ENCODE measurements around the gene ABI3. TPM values are rescaled to one million over a fixed set of nuclear protein-coding genes. Genes with fewer than 3 reads are reported as not detected.

ABI3 gene
- total and polyA plus RNA-seq, 11 donors, result 3.3 to 16.1 (median 6.4) TPM

DNA sequence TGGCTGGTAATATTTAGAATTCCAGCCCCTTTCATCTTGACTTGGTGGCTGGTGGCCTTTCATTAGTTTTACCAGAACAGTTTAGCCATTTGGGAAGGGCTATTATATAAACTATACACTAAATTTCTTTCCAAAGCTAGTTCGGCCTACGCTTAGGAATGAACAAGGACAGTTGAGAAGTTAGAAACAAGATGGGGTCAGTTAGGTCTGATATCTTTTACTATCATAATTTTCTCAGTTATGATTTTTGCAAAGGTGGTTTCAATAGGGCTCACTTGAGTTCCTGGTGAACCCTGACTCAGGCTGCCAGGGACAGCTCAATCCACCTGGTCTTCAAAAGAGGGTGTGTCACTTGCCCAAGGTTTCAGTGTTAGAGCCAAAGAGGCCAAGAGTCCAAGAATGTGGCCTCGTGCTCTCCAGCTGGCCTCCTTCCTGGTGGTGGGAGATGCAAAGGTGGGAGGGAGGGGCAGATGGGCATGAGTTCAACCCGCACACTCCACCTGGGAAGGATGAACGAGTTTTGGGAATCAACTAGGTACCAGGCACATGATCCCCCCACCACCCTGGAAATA is 24.1 kb downstream of the ABI3 start:
- Histone ChIP-seq H3K4me1 (peaks cover 0 to 17% (median 10%) of the 10 kb centered on the region in 12 donors), H3K27ac (no peak overlapping the region), H3K4me3 (no peak overlapping the region), H3K27me3 (peaks cover 0 to 7% (median 0%) of the 10 kb centered on the region in 9 donors), H3K9me3 (no peaks in the 10 kb centered on the region), H3K36me3 (no peaks in the 10 kb centered on the region)
- intact Hi-C loops (cut with DNase I), result no loop called here
- DNase-seq (no peak), ATAC-seq (no peak)
- TF ChIP-seq POLR2A (IDR thresholded peaks at IDR 0.05) (no peak), CTCF (IDR thresholded peaks at IDR 0.05) (no peak)
- WGBS, 4 donors, result 80 to 89% (median 88%) methylated on average over 5 of the region's 5 CpGs

- TF ChIP-seq POLR2A (IDR thresholded peaks at IDR 0.05), result no peak
- no peak for TF ChIP-seq CTCF (IDR thresholded peaks at IDR 0.05)
- DNase-seq, result no peak
- no peaks in the 10 kb centered on the region for H3K9me3 ChIP-seq
- 75 to 77% (median 77%) methylated on average over 4 of the region's 4 CpGs for WGBS, 4 donors
- no peak overlapping the region for H3K27ac ChIP-seq
- ATAC-seq, result no peak
- peaks cover 0 to 3% (median 0%) of the 10 kb centered on the region in 9 donors for H3K27me3 ChIP-seq
- intact Hi-C loops (cut with DNase I), result no loop called here
- H3K4me3 ChIP-seq, result no peak overlapping the region
- H3K36me3 ChIP-seq, result no peaks in the 10 kb centered on the region
- H3K4me1 ChIP-seq, result peaks cover 0 to 7% (median 0%) of the 10 kb centered on the region in 12 donors
Observed at GRCh38 chr17:49235896-49236295, 25.4 kb downstream of the ABI3 start.

DNA sequence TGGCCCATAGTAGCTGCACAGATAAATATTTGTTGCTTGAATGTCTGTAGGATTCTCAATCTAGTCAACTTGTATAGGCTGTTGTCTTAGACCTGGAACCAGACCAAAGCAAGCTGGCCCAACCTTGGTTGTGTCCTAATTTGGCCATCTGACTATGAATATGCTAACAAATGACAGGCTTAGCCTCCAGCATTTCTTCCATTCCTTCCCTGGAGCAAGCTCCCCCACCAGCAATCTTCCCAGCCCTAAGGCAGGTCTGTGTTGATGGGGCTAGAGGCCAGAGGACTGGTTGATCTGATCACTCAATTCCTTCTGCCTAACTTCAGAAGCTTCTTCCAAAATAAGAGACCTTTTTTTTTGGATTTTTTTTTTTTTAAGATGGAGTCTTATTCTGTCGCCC is 29.5 kb downstream of the ABI3 start:
- H3K4me1 ChIP-seq, result no peaks in the 10 kb centered on the region
- DNase-seq, result no peak
- TF ChIP-seq POLR2A (IDR thresholded peaks at IDR 0.05), result no peak
- no peak for TF ChIP-seq CTCF (IDR thresholded peaks at IDR 0.05)
- 88 to 100% (median 93%) methylated on average over 1 of the region's 1 CpG for WGBS, 4 donors
- intact Hi-C loops (cut with DNase I), result no loop called here
- ATAC-seq, result no peak
- H3K27me3 ChIP-seq, result no peaks in the 10 kb centered on the region
- H3K4me3 ChIP-seq, result no peak overlapping the region
- no peaks in the 10 kb centered on the region for H3K9me3 ChIP-seq
- no peaks in the 10 kb centered on the region for H3K36me3 ChIP-seq
- no peak overlapping the region for H3K27ac ChIP-seq

DNA sequence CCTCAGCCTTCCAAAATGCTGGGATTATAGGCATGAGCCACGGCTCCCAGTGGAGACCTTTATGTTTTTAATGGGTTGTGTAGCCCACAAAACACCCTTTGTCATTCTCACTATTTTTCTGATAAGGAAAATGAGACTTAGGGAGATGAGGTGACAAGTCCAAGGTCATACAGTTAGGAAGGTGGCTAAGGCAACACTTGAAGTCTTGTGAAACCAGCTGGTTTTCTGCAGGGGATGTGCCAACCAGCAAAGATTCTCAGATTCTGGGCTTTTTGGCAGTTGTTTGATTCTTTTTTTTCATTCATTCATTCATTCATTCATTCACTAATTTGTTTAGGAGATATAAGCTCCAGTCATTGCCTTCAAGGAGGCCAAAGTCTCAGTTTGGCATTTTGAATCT is 30.1 kb downstream of the ABI3 start:
- no peak overlapping the region for H3K4me3 ChIP-seq
- TF ChIP-seq CTCF (IDR thresholded peaks at IDR 0.05), result no peak
- TF ChIP-seq POLR2A (IDR thresholded peaks at IDR 0.05), result no peak
- H3K27ac ChIP-seq, result no peak overlapping the region
- no peaks in the 10 kb centered on the region for H3K9me3 ChIP-seq
- no peaks in the 10 kb centered on the region for H3K4me1 ChIP-seq
- no peaks in the 10 kb centered on the region for H3K27me3 ChIP-seq
- no peaks in the 10 kb centered on the region for H3K36me3 ChIP-seq
- 69 to 92% (median 86%) methylated on average over 1 of the region's 1 CpG for WGBS, 4 donors
- DNase-seq, result no peak
- no peak for ATAC-seq
- intact Hi-C loops (cut with DNase I), result no loop called here
